KG1 (cell line): Measurements from ENCODE around the gene KPNA6.
"Not testable (repeated sequence)": the region's sequence is repeated elsewhere in the genome, so short reads cannot be mapped to it uniquely, and the experiment has no call there.

Experiments
- DNase-seq: peaks from one replicate; lab custom pipeline; 2025; lab: John Stamatoyannopoulos, UW

The KPNA6 gene

GRCh38 chr1:32100807-32101708 lies 6.8 kb upstream of the KPNA6 start:
- no peak for DNase-seq

DNA sequence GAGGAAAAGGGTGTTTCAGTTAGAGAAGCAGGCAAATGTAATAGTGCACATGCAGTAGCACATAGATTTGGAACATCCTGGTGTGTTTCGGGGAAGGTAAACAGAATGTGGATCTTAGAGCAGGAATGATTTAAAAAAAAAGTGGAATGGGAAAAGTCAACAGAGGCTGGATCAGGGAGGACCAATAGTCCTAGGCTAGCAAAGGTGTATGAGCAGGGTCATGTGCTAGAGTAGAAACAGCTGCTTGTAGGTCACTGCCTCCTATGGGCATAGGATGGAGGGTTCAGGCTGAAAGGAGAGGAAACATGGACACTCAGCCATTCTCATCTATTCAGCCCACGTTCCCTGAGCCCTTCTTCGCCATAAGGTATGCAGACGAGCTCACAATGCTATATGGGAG lies 3.7 kb upstream of the KPNA6 start:
- DNase-seq, result no peak

GRCh38 chr1:32105338-32105737 lies 2.5 kb upstream of the KPNA6 start:
- no peak for DNase-seq

- DNase-seq, result no peak
Observed at GRCh38 chr1:32106663-32107275, 1.1 kb upstream of the KPNA6 start.

- DNase-seq, result no peak
Observed at GRCh38 chr1:32111040-32111623, 3.3 kb downstream of the KPNA6 start.

- no peak for DNase-seq
Observed at GRCh38 chr1:32111789-32112188, 3.9 kb downstream of the KPNA6 start.

GRCh38 chr1:32112806-32113375 lies 5.0 kb downstream of the KPNA6 start:
- DNase-seq, result no peak

DNA sequence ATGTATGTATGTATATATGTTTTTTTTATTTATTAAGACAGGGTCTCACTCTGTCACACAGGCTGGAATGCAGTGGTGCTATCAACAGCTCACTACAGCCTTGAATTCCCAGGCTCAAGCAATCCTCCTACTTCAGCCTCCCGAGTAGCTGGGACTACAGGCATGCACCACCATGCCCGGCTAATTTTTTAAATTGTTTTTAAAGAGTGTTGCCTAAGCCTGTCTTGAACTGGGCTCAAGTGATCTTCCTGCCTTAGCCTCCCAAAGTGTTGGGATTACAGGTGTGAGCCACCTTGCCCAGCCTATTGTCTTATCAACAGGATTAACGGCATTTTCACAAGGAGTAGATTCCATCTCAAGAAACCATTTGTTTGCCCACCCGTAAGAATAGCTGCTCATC lies 5.6 kb downstream of the KPNA6 start:
- not testable (repeated sequence) for DNase-seq

DNA sequence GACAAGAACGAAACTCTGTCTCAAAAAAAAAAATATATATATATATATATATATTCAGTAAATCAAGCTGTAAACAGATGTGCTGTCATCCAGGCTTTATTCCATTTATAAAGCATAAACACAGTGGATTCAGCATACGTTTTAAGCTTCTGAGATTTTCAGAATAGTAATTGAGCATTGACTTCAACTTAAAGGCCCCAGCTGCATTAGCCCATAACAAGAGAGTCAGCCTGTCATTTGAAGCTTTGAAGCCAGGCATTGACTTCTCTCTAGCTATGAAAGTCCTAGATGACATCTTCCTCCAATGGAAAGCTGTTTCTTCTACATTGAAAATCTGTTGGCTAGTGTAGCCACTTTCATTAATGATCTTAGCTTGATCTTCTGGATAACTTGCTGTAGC lies 6.6 kb downstream of the KPNA6 start:
- DNase-seq, result no peak

DNA sequence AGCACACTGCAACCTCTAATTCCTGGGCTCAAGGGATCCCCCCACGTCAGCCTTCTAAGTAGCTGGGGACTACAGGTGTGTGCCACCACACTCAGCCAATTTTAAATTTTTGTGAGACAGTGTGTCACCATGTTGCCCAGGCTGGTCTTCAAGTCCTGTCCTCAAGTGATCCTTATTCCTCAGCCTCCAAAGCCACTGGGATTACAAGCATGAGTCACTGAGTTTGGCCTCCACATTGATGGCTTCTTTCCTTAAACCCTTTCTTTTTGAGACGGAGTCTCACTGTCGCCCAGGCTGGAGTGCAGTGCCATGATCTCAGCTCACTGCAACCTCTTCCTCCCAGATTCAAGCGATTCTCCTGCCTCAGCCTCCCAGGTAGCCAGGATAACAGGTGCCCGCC lies 7.6 kb downstream of the KPNA6 start:
- DNase-seq, result no peak

GRCh38 chr1:32116531-32116930 lies 8.7 kb downstream of the KPNA6 start:
- DNase-seq, result no peak

- DNase-seq, result peak; percentile 40
Observed at GRCh38 chr1:32122151-32122550, 14.3 kb downstream of the KPNA6 start.

- DNase-seq, result not testable (repeated sequence)
Observed at GRCh38 chr1:32123361-32123760, 15.5 kb downstream of the KPNA6 start.

- no peak for DNase-seq
Observed at GRCh38 chr1:32125313-32125712, 17.5 kb downstream of the KPNA6 start.

GRCh38 chr1:32126770-32127169 lies 18.9 kb downstream of the KPNA6 start:
- no peak for DNase-seq

DNA sequence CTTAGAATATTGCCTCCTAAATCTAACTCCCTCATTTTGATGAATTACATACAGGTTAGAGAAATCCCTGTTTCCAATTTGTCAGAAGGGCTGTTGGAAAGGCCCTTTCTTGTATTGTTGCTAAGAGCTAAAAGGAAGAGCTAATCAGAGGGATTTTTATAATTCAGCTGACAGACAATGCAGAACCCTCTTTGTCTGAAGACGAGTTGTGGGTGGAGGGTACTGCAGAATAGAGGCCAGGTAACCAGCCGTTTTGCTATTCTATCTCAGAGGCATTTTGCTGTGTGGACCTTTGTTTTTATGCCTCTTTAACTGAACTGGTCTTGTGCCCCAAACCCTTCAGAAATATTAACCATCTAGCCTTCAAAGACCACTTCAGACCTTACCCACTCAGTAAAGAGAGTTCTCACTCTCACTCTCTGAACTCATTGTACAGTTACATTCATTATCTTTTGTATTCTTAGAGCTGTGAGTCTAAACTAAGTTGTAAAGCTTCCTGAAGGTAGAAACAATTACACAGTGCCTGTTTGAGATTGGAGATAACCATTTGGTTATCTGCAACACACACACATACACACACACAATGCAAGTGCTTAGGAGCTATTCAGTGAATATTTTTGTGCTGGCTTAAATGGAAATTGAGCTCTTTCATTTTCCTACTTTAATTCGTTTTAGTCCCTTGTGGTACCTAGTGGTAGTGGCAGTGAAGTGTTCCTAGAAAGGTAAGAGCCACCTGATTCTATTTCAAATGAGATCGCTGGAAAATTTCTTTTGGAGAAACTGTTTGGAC lies 19.7 kb downstream of the KPNA6 start:
- DNase-seq, result no peak

GRCh38 chr1:32128479-32128878 lies 20.6 kb downstream of the KPNA6 start:
- DNase-seq, result no peak

GRCh38 chr1:32128964-32129363 lies 21.1 kb downstream of the KPNA6 start:
- no peak for DNase-seq

- not testable (repeated sequence) for DNase-seq
Observed at GRCh38 chr1:32133950-32134280, 26.1 kb downstream of the KPNA6 start.

- no peak for DNase-seq
Observed at GRCh38 chr1:32137111-32137510, 29.3 kb downstream of the KPNA6 start.

- no peak for DNase-seq
Observed at GRCh38 chr1:32138965-32139364, 31.1 kb downstream of the KPNA6 start.
